Fibroblast of lung (primary cell): ENCODE measurements around the gene RACGAP1.

ENCODE experiments used
- EZH2 ChIP-seq: IDR thresholded peaks from 2 replicates; pipeline ENCODE4 v1.5.1; 2012; ENCODE audit warnings: low read length, control low read depth, mild to moderate bottlenecking; ENCODE audit errors: missing control alignments
- TF ChIP-seq, protein P1 (sequence below), 2 donors: IDR thresholded peaks in 1 of 2; conservative IDR thresholded peaks in 1 of 2; 1 replicate in 1 of 2; 2 replicates in 1 of 2; pipeline ENCODE4 v1.5.1; 2011 to 2012; ENCODE audit warnings: low read length in 2 of 2, control low read depth in 1 of 2, inconsistent platforms in 1 of 2, low read depth in 1 of 2, mild to moderate bottlenecking in 1 of 2

DNA sequence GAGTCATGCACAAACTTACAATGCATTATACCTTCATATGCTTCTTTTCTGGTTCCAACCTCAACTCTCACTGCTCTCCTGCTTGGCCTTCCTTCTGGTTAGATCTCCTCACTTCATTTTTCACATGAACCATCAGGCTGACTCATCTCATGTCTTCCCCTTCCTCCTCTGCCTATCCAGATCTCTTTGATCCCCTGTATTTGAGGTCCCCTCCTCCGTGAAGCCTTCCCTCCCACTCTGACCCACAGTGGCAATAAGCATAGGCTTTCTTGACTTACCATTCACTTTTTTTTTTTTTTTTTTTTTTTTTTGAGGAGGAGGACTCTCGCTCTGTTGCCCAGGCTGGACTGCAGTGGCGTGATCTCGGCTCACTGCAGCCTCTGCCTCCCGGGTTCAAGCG, 17.4 kb upstream of the RACGAP1 start:
- TF ChIP-seq, protein P1, sequence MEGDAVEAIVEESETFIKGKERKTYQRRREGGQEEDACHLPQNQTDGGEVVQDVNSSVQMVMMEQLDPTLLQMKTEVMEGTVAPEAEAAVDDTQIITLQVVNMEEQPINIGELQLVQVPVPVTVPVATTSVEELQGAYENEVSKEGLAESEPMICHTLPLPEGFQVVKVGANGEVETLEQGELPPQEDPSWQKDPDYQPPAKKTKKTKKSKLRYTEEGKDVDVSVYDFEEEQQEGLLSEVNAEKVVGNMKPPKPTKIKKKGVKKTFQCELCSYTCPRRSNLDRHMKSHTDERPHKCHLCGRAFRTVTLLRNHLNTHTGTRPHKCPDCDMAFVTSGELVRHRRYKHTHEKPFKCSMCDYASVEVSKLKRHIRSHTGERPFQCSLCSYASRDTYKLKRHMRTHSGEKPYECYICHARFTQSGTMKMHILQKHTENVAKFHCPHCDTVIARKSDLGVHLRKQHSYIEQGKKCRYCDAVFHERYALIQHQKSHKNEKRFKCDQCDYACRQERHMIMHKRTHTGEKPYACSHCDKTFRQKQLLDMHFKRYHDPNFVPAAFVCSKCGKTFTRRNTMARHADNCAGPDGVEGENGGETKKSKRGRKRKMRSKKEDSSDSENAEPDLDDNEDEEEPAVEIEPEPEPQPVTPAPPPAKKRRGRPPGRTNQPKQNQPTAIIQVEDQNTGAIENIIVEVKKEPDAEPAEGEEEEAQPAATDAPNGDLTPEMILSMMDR (conservative IDR thresholded peaks at IDR 0.05 in 1 of 2, IDR thresholded peaks at IDR 0.05 in 1 of 2; ENCODE audit: low read depth in 1 of 2, low read length in 2 of 2), result no peak
- no peak for TF ChIP-seq EZH2
